Activated T-cell treated with anti-CD3 and anti-CD28 coated beads, Interleukin-2, amount 50 U/mL, for 72 hours (primary cell): ENCODE results near the gene BORA. TPM values are rescaled to one million over a fixed set of nuclear protein-coding genes. Genes with fewer than 3 reads are reported as not detected.

Experiments
- ATAC-seq, 2 donors: fragments of 150-1000 bp; cut with Tn5 transposase; replicated peaks in 1 of 2; 2 replicates each; pipeline ENCODE4 v1.10.0; 2021; ENCODE audit warnings: moderate library complexity in 2 of 2, mild to moderate bottlenecking in 1 of 2
- DNase-seq, 2 donors: peaks; one replicate each; pipeline ENCODE4 v3.0.0; 2021 to 2022; ENCODE audit warnings: mixed read lengths in 1 of 2
- H3K27ac Mint-ChIP-seq: one replicate; pipeline ENCODE4 v1.8.0; 2022; ENCODE audit warnings: mild to moderate bottlenecking, moderate library complexity, mixed read lengths
- H3K27me3 Mint-ChIP-seq: one replicate; pipeline ENCODE4 v1.8.0; 2022; ENCODE audit warnings: low read depth, mixed read lengths
- H3K36me3 Mint-ChIP-seq, 2 donors: one replicate each; pipeline ENCODE4 v1.8.0; 2022; ENCODE audit warnings: mixed read lengths in 2 of 2, mild to moderate bottlenecking in 1 of 2; ENCODE audit not compliant: insufficient read depth in 2 of 2
- H3K4me1 Mint-ChIP-seq: one replicate; pipeline ENCODE4 v1.8.0; 2022; ENCODE audit warnings: low read depth, mixed read lengths
- H3K4me3 Mint-ChIP-seq, 2 donors: one replicate each; pipeline ENCODE4 v1.8.0; 2022; ENCODE audit warnings: mild to moderate bottlenecking in 2 of 2, mixed read lengths in 2 of 2, moderate library complexity in 2 of 2
- H3K9me3 Mint-ChIP-seq, 2 donors: one replicate each; pipeline ENCODE4 v1.8.0; 2022; ENCODE audit warnings: mixed read lengths in 2 of 2
- total RNA-seq, 2 donors: library from RNA; stranded (reverse); gene quantifications; one replicate each; pipeline ENCODE4 v1.2.3, GENCODE V29; 2022

BORA gene
- total RNA-seq, 2 donors from 2014 or later = 26.5 to 34.0 TPM

DNA sequence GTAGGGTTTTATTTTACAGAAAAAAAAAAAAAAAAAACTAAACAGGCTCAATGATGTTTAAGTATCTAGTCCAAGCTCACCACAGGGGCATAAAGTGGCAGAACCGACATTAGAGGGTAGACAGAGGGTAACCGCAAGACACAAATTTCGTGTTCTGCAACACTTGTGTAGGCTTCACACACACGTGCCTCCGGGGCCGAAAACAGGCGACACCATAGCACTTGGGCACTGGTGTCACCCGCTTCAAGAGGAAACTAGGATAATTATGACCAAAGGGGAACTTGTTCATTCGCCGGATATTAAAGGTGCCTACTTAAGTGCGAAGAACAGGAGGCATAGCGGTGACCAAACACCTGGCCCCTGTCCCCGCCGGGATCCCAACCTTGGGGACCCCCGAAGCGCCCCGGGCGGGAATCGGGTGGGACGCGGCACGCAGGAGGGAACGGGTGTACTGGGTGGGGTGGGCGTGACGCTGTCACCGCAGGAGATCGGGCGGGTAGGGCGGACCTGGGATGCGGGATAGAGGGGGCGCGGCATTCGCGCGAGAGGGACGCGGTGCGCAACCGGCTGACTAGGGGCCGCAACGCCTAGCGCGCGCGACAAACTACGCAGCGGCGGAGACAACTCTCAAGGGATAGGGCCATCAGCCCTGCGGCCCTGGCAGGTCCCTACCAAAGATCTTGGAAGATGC lies 852 bp upstream of the BORA start:
- H3K4me1 Mint-ChIP-seq = peaks cover 41% of the 10 kb centered on the region
- no peaks in the 10 kb centered on the region for H3K27me3 Mint-ChIP-seq
- peak overlapping the region; percentile 89 for H3K27ac Mint-ChIP-seq
- H3K4me3 Mint-ChIP-seq = peak overlapping the region; percentile 91 to 96
- H3K9me3 Mint-ChIP-seq = no peaks in the 10 kb centered on the region
- peaks cover 16 to 30% of the 10 kb centered on the region in 2 donors for H3K36me3 Mint-ChIP-seq
- DNase-seq (peak; percentile 61 to 63), ATAC-seq (peak; percentile 29 to 47)

DNA sequence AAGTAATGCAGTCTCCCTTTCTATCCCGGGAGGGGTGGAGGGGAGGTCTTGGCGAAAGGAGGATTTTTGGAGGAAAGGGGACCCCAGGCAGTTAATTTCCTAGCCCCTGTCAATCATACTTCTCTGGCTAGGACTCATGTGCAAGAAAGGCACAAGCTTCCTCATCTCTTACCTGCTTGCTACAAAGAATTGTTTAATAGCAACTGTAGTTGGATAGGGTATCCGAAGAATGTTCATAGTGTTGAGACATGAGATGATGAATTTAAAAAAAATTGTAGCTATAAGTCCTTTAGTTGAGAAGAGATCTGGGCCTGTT lies 525 bp downstream of the BORA start:
- peaks cover 14 to 29% of the 10 kb centered on the region in 2 donors for H3K36me3 Mint-ChIP-seq

DNA sequence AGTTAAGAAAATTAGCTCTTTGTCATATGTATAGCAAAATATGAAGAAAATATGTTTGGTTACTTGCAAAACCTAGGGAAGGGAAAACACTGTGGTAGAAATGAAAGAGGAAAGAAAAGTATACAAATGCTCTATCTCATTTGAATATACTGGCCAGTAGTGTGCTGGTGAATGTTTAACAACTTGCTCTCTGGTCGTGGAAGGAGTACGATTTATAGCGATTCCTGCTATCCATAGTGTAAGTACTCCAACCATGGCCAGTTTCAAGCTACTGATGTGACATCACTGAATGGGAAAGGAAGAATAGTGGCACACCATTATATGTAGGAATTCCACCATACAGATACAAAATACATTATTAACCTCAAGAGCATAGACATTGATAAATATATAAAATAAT lies 9.3 kb downstream of the BORA start:
- Mint-ChIP-seq H3K4me1 (peaks cover 18% of the 10 kb centered on the region), H3K27ac (no peak overlapping the region), H3K4me3 (no peak overlapping the region), H3K9me3 (no peaks in the 10 kb centered on the region), H3K27me3 (no peaks in the 10 kb centered on the region), H3K36me3 (peaks cover 7 to 24% of the 10 kb centered on the region in 2 donors)
- ATAC-seq = no peak
- DNase-seq = no peak

More for the DNA sequence above, 525 bp downstream of the BORA start:
- Mint-ChIP-seq H3K4me3 (peak overlapping the region; percentile 91 to 96), H3K27ac (peak overlapping the region; percentile 92), H3K9me3 (no peaks in the 10 kb centered on the region), H3K27me3 (no peaks in the 10 kb centered on the region), H3K4me1 (peaks cover 37% of the 10 kb centered on the region)
- ATAC-seq = no peak
- no peak for DNase-seq

- H3K36me3 Mint-ChIP-seq = peaks cover 4 to 25% of the 10 kb centered on the region in 2 donors
- no peak for DNase-seq
- no peak for ATAC-seq
These were observed 12.3 kb downstream of the BORA start for GRCh38 chr13:72740015-72740414.

GRCh38 chr13:72745260-72745659 lies 17.5 kb downstream of the BORA start:
- H3K36me3 Mint-ChIP-seq = peaks cover 10 to 24% of the 10 kb centered on the region in 2 donors
- DNase-seq (peak in 1 of 2 donors; percentile 9), ATAC-seq (peak; percentile 57 to 94)
- no peak overlapping the region for H3K4me3 Mint-ChIP-seq
- no peaks in the 10 kb centered on the region for H3K27me3 Mint-ChIP-seq
- H3K27ac Mint-ChIP-seq = peak overlapping the region; percentile 77
- peaks cover 13% of the 10 kb centered on the region for H3K4me1 Mint-ChIP-seq
- H3K9me3 Mint-ChIP-seq = no peaks in the 10 kb centered on the region

More at GRCh38 chr13:72740015-72740414, 12.3 kb downstream of the BORA start:
- H3K4me3 Mint-ChIP-seq = no peak overlapping the region
- no peaks in the 10 kb centered on the region for H3K27me3 Mint-ChIP-seq
- H3K9me3 Mint-ChIP-seq = no peaks in the 10 kb centered on the region
- H3K27ac Mint-ChIP-seq = no peak overlapping the region
- peaks cover 13% of the 10 kb centered on the region for H3K4me1 Mint-ChIP-seq

- Mint-ChIP-seq H3K4me1 (peaks cover 5% of the 10 kb centered on the region), H3K9me3 (no peaks in the 10 kb centered on the region), H3K4me3 (no peak overlapping the region), H3K27ac (no peak overlapping the region), H3K36me3 (peaks cover 16 to 34% of the 10 kb centered on the region in 2 donors), H3K27me3 (no peaks in the 10 kb centered on the region)
- DNase-seq = no peak
- ATAC-seq = no peak
These were observed 23.5 kb downstream of the BORA start for GRCh38 chr13:72751220-72751619.

DNA sequence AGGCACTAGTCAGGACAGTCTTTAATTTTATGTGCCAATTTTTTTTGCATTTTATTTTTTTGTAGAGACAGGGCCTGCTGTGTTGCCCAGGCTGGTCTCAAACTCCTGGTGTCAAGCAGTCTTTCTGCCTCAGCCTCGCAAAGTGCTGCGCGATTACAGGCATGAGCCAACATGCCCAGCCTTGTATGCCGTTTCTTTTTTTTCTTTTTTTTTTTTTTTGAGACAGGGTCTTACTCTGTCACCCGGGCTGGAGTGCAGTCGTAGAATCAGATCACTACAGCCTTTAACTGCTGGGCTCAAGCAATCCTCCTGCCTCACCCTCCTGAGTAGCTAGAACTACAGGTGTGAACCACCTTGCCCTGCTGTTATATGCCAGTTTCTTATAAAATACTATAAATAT lies 26.4 kb downstream of the BORA start:
- Mint-ChIP-seq H3K4me1 (no peaks in the 10 kb centered on the region), H3K9me3 (no peaks in the 10 kb centered on the region), H3K27me3 (no peaks in the 10 kb centered on the region), H3K36me3 (peaks cover 12 to 30% of the 10 kb centered on the region in 2 donors), H3K4me3 (no peak overlapping the region), H3K27ac (no peak overlapping the region)
- ATAC-seq (no peak), DNase-seq (no peak)

- Mint-ChIP-seq H3K27ac (peak overlapping the region; percentile 38), H3K4me3 (no peak overlapping the region), H3K36me3 (peaks cover 0 to 16% of the 10 kb centered on the region in 2 donors), H3K9me3 (no peaks in the 10 kb centered on the region), H3K27me3 (no peaks in the 10 kb centered on the region), H3K4me1 (no peaks in the 10 kb centered on the region)
- DNase-seq (no peak), ATAC-seq (peak; percentile 52 to 76)
These were observed 30.2 kb downstream of the BORA start for GRCh38 chr13:72757792-72758535.

DNA sequence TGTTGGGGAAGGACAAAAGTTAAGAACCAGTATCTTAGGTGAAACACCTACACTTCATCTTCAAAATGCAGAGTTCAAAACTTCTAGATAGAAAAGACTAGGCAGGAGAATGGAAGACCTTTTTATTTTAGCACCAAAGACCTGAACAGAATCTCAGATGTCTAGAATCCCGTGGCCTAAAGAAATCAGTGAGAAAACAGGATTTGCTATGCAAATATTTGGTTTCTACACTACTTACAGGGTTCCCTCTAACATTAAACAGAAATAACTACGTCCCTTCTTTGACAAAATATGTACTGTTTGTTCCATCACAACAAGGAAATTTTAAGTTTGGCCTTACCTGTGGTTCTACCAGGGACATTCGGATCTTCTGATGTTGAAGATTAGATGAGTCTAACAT lies 32.5 kb downstream of the BORA start:
- H3K27me3 Mint-ChIP-seq = no peaks in the 10 kb centered on the region
- ATAC-seq (no peak), DNase-seq (no peak)
- H3K4me3 Mint-ChIP-seq = no peak overlapping the region
- H3K27ac Mint-ChIP-seq = peak overlapping the region; percentile 46
- no peaks in the 10 kb centered on the region for H3K4me1 Mint-ChIP-seq
- peaks cover 0 to 16% of the 10 kb centered on the region in 2 donors for H3K36me3 Mint-ChIP-seq
- H3K9me3 Mint-ChIP-seq = no peaks in the 10 kb centered on the region

GRCh38 chr13:72763411-72763810 lies 35.7 kb downstream of the BORA start:
- H3K36me3 Mint-ChIP-seq = peaks cover 0 to 27% of the 10 kb centered on the region in 2 donors

DNA sequence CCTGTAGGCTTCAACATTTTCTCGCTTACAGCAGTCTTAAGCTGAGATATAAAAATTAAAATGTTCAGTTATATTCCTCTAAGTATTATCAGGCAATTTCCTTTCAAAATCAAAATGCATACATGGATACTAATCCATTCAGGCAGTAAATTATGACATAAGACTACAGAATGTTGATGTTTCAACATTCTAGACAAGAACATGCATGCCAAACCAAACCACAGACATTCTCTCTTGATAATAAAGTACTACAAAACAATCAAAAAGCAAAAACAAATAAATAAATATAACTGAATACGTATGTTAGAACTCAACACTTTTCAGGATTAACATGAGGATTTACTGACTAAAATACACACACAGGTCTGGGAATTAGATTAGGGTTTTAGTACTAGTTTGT lies 46.3 kb downstream of the BORA start:
- ATAC-seq (no peak), DNase-seq (no peak)
- Mint-ChIP-seq H3K4me3 (no peak overlapping the region), H3K27me3 (no peaks in the 10 kb centered on the region), H3K36me3 (peaks cover 5 to 44% of the 10 kb centered on the region in 2 donors), H3K27ac (no peak overlapping the region), H3K4me1 (peaks cover 14% of the 10 kb centered on the region), H3K9me3 (no peaks in the 10 kb centered on the region)

More at GRCh38 chr13:72763411-72763810, 35.7 kb downstream of the BORA start:
- Mint-ChIP-seq H3K9me3 (no peaks in the 10 kb centered on the region), H3K27me3 (no peaks in the 10 kb centered on the region), H3K4me3 (no peak overlapping the region), H3K27ac (no peak overlapping the region), H3K4me1 (no peaks in the 10 kb centered on the region)
- DNase-seq = no peak
- no peak for ATAC-seq

DNA sequence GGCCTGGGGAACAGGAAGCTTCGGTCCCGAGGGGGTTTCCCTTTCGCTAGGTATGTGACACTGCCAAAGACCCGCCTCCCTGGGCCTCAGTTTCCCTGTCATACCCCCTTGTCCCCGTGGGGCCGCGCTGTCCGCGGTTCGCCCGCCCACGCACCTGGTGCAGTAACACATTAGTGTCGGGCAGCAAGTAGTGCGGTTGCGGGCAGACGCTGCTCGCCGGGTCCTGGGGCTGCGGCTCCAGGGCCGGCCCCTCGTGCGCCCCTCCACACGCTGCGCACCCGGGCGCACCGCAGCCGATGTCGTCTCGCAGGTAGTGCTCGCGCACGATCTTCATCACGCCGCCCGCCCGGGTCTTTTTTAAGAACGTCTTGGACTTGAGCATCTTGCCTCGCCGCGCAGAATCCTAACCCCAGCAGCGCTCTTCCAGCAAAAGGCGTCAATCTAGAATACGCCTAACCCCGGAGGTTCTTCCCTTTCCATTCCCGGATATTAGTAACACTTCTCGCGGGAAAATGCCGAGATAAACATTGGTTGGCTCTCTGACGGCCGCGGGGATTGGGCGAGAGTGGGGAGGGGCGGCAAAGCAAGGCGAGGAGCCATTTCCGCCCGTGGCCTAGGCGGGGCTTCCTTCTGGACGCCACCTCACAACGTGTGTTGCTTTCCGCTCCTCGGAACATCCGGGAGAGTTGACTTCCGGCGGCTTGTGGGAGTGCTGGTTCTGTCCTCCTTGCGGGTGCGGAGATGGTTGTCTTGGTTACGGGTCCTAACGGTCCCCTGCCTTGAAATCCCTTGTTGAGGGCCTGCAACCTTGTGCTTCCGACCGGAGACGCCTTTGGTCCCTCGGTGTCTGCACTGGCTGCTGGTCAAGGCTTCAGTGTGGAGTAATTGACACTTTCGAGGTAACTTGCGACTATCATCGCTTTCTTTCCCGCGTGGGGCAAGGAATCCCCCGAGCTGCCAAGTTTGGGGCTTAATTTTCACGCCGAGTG lies 54.0 kb downstream of the BORA start, which contains the start of the genes DIS3 and PIBF1:
Gene DIS3 (minus strand): TSS at position 450 of the 989 bp plus-strand sequence. CDS start 68 bp downstream, at position 382.
Gene PIBF1 (plus strand): TSS at position 683 of the 989 bp plus-strand sequence. CDS start 1,337 bp downstream, outside the sequence.
- Mint-ChIP-seq H3K36me3 (peaks cover 8 to 33% of the 10 kb centered on the region in 2 donors), H3K27me3 (no peaks in the 10 kb centered on the region), H3K9me3 (no peaks in the 10 kb centered on the region), H3K27ac (peak within 1 kb of the TSS; percentile 98), H3K4me3 (peak within 1 kb of the TSS; percentile 97 to 98), H3K4me1 (peaks cover 61% of the 10 kb centered on the region)
- DNase-seq (peak; percentile 96 to 98), ATAC-seq (peak; percentile 97 to 98)
